HG03097 (cell line): ENCODE results near the gene CSNK1A1.

ENCODE experiments used
- ATAC-seq: cut with Tn5 transposase; IDR thresholded peaks from one replicate; pipeline ENCODE4 v1.9.1; 2021; ENCODE audit not compliant: unreplicated experiment, low FRiP score

CSNK1A1 gene

GRCh38 chr5:149495673-149496072, 55.6 kb downstream of the CSNK1A1 start:
- no peak for ATAC-seq

GRCh38 chr5:149493316-149493715, 57.9 kb downstream of the CSNK1A1 start:
- ATAC-seq, result no peak

- no peak for ATAC-seq
These were observed 58.5 kb downstream of the CSNK1A1 start for GRCh38 chr5:149492781-149493180.

- ATAC-seq, result no peak
These were observed 60.4 kb downstream of the CSNK1A1 start for GRCh38 chr5:149490599-149491485.

- ATAC-seq, result no peak
These were observed 61.6 kb downstream of the CSNK1A1 start for GRCh38 chr5:149489605-149490037.

GRCh38 chr5:149488645-149489306, 62.5 kb downstream of the CSNK1A1 start:
- no peak for ATAC-seq

- no peak for ATAC-seq
These were observed 63.6 kb downstream of the CSNK1A1 start for GRCh38 chr5:149487672-149488071.

GRCh38 chr5:149486726-149487635, 64.3 kb downstream of the CSNK1A1 start:
- ATAC-seq, result no peak

GRCh38 chr5:149485655-149486615, 65.3 kb downstream of the CSNK1A1 start:
- no peak for ATAC-seq

- no peak for ATAC-seq
These were observed 69.8 kb downstream of the CSNK1A1 start for GRCh38 chr5:149481485-149481884.

- ATAC-seq, result no peak
These were observed 72.5 kb downstream of the CSNK1A1 start for GRCh38 chr5:149478761-149479160.

GRCh38 chr5:149475777-149476176, 75.5 kb downstream of the CSNK1A1 start:
- no peak for ATAC-seq

- ATAC-seq, result no peak
These were observed 77.0 kb downstream of the CSNK1A1 start for GRCh38 chr5:149474198-149474597.

- ATAC-seq, result no peak
These were observed 77.8 kb downstream of the CSNK1A1 start for GRCh38 chr5:149473441-149473840.

- ATAC-seq, result no peak
These were observed 78.8 kb downstream of the CSNK1A1 start for GRCh38 chr5:149472399-149472798.

GRCh38 chr5:149471406-149472183, 79.6 kb downstream of the CSNK1A1 start:
- no peak for ATAC-seq

GRCh38 chr5:149470942-149471341, 80.3 kb downstream of the CSNK1A1 start:
- no peak for ATAC-seq

- no peak for ATAC-seq
These were observed 84.7 kb downstream of the CSNK1A1 start for GRCh38 chr5:149466457-149466972.
